Measurements from ENCODE around the gene LGI1.

Gene LGI1

DNA sequence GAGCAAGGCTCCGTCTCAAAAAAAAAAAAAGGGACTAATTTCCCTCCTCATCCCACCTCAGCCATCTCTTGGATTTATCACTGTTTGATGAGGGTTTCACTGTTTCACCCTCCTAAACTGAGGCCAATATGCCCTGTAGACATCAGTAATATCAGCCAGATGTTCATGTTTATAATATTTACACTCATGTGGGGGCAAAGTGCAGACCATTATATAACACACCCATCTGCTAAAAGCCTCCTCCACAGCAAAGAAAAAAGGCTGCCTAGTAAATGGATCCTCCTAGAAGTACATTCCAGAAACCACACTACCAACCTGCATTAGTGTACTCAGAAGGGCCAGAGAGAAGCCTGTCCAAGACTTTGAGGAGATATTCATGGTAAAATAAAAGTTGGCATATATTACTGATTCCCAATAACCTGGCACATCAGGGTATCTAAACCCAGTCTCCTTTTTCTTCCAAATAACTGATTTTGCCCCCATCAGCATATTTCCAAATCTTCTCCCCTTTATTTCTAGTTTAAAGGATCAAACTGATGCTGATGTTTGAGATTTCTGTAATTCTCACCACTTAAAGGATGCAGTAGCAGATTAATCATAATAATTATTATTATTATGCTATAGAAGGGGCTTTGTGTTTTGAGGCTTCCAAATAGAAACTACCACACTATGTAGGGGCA is 55.1 kb downstream of the LGI1 start:
- H3K4me1 ChIP-seq (ENCODE audit: insufficient read depth, low read length), result peaks cover 7% of the 10 kb centered on the region
- H3K9me3 ChIP-seq (ENCODE audit: low read length), result no peaks in the 10 kb centered on the region
- H3K4me3 ChIP-seq (ENCODE audit: low read depth in 1 of 2, low read length in 2 of 2), result no peak overlapping the region
- no peaks in the 10 kb centered on the region for H3K27me3 ChIP-seq (ENCODE audit: control insufficient read depth in 1 of 2, insufficient read depth in 2 of 2, low read length in 2 of 2)
- H3K9ac ChIP-seq (ENCODE audit: low read length), result no peak overlapping the region
- no peaks in the 10 kb centered on the region for H3K36me3 ChIP-seq (ENCODE audit: insufficient read depth, low read length)
- H3K27ac ChIP-seq (ENCODE audit: low read depth, low read length), result no peak overlapping the region

DNA sequence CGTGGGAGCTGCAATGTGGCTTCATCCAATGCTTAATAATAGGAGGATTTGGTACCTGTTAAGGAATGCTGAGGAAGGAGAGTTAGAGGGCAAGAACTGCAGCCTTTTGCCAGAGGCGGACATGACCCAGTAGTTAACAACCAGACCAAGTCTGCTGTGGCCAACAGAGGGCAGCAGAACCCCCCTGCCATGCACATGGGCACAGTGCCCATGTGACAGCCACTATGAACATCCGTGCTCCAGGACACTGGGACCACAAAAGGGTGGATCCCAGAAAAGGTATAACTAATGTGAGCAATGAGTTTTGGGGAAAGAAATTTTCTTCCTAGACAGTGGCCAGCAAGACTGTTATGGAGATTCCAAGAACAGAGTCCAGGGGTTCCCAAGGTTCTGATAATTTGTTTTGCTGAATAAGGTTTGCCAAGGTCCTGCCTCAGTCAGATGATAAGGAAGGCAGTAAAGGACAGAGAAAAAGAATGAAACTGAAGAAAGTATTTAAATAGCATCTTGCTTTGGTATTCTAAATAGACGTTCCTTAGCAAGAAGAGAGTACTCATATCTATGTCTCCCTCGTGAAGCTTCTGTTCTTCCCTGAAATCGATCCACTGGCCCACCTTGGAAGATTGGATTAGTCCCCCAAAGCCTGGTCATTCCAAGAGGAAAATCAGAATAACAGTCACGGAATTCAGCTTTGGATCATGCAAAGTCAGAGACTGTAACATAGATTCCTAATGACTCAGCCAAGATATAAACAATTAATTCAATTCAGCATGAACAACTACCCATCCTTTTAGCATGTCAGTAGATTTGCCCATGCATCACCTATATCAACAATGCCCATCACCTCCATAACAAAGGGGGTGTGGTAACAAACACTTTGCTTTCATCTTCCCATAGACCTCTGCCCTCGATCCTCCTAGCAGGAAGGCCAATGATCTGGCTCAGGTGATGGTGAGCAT is 56.0 kb downstream of the LGI1 start:
- Histone ChIP-seq H3K4me1 (ENCODE audit: insufficient read depth, low read length) (peaks cover 7% of the 10 kb centered on the region), H3K27me3 (ENCODE audit: control insufficient read depth in 1 of 2, insufficient read depth in 2 of 2, low read length in 2 of 2) (no peaks in the 10 kb centered on the region), H3K9ac (ENCODE audit: low read length) (no peak overlapping the region), H3K4me3 (ENCODE audit: low read depth in 1 of 2, low read length in 2 of 2) (no peak overlapping the region), H3K36me3 (ENCODE audit: insufficient read depth, low read length) (no peaks in the 10 kb centered on the region), H3K27ac (ENCODE audit: low read depth, low read length) (no peak overlapping the region), H3K9me3 (ENCODE audit: low read length) (no peaks in the 10 kb centered on the region)

DNA sequence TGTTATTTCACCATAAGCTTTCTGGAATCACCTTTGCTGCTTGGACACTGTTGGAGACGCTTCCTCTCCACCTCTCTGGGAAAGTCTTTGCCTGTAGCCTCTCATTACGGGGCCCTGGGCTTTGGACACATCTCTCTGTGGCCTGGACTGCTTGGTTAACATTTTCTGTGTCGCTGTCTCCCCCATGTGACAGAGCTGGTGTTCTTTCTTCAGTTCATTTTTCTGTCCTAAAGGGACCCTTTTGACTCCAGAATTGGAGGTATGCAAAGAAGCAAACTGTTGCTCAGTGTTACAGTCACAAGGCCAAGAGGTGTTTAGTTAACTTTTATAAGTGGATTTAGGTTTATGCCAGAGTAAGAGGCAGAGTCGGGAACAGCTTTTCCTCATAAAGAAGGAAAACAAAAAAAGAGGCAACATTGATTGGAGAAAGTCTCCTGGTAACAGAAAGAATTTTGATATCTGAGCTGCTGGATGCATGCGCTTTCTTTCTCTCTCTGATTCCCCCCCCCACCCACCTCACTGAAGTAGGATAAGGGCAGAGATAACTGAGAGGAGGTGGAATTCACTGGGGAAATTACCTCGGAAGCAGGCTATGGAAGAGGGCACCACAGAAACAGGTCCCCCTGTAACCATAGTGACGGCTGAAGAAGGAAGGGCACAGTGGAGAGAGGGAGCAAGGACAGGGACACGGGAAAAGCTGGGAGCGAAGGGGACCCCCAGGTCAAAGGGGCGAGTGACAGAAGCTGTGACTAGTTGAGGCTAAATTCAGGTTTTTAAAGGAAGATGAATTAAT is 57.8 kb downstream of the LGI1 start:
- peak overlapping the region in 1 of 2 donors; percentile 25 for H3K4me3 ChIP-seq (ENCODE audit: low read depth in 1 of 2, low read length in 2 of 2)
- no peak overlapping the region for H3K27ac ChIP-seq (ENCODE audit: low read depth, low read length)
- H3K9me3 ChIP-seq (ENCODE audit: low read length), result no peaks in the 10 kb centered on the region
- no peaks in the 10 kb centered on the region for H3K36me3 ChIP-seq (ENCODE audit: insufficient read depth, low read length)
- no peaks in the 10 kb centered on the region for H3K27me3 ChIP-seq (ENCODE audit: control insufficient read depth in 1 of 2, insufficient read depth in 2 of 2, low read length in 2 of 2)
- peaks cover 7% of the 10 kb centered on the region for H3K4me1 ChIP-seq (ENCODE audit: insufficient read depth, low read length)
- no peak overlapping the region for H3K9ac ChIP-seq (ENCODE audit: low read length)

DNA sequence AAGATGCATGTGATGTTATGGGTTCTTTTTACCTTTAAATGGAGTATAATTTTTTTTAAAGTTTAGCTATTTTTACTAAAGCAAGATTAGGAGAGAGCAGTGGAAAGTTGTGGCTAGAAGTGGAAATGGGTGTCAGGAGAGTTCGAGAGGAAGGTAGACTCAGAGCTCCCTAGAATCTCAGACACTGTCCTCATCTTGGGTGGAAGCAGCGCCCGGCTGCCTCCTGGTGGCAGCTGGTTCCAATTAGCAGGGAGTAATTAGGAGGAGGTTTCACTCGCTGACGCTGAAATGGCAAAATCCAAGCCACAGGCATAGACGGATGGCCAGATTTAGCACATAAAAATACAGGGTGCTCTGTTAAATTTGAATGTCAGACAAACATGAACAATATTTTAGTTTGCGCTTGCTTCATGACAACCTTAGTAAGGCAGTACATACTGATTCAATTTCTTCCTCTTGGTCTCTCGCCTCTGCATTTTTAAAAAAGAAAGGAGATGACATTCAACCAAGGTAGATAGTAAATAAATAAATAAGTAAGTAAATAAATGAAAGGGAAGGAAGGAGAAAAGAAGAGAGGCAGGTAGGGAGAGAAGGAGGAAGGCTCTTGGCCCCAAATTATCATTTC is 58.5 kb downstream of the LGI1 start:
- H3K9ac ChIP-seq (ENCODE audit: low read length), result no peak overlapping the region
- no peaks in the 10 kb centered on the region for H3K36me3 ChIP-seq (ENCODE audit: insufficient read depth, low read length)
- H3K27me3 ChIP-seq (ENCODE audit: control insufficient read depth in 1 of 2, insufficient read depth in 2 of 2, low read length in 2 of 2), result no peaks in the 10 kb centered on the region
- peaks cover 7% of the 10 kb centered on the region for H3K4me1 ChIP-seq (ENCODE audit: insufficient read depth, low read length)
- no peak overlapping the region for H3K27ac ChIP-seq (ENCODE audit: low read depth, low read length)
- no peaks in the 10 kb centered on the region for H3K9me3 ChIP-seq (ENCODE audit: low read length)
- H3K4me3 ChIP-seq (ENCODE audit: low read depth in 1 of 2, low read length in 2 of 2), result peak overlapping the region in 1 of 2 donors; percentile 25

DNA sequence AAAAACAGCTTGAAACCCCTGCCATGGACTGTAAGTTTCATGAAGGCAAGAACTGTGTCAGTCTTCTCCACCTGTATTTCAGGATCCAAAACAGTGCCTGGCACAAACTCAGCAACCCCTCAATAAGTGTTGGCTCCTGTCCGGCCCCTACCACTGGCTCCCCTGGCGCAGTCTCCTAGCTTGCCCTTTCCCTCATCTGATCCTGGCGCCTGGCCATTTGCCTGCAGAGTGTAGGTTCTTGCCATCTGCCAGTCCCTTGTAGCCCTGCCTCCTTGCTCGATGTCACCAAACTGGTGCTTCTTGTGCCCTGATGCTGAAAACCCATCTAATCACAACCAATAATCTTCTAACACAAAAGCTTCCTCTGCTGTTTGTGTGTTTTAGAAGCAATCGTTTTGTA is 60.4 kb downstream of the LGI1 start:
- no peak overlapping the region for H3K27ac ChIP-seq (ENCODE audit: low read depth, low read length)
- H3K9me3 ChIP-seq (ENCODE audit: low read length), result no peaks in the 10 kb centered on the region
- no peak overlapping the region for H3K4me3 ChIP-seq (ENCODE audit: low read depth in 1 of 2, low read length in 2 of 2)
- peaks cover 7% of the 10 kb centered on the region for H3K4me1 ChIP-seq (ENCODE audit: insufficient read depth, low read length)
- no peaks in the 10 kb centered on the region for H3K36me3 ChIP-seq (ENCODE audit: insufficient read depth, low read length)
- H3K27me3 ChIP-seq (ENCODE audit: control insufficient read depth in 1 of 2, insufficient read depth in 2 of 2, low read length in 2 of 2), result no peaks in the 10 kb centered on the region
- H3K9ac ChIP-seq (ENCODE audit: low read length), result no peak overlapping the region

DNA sequence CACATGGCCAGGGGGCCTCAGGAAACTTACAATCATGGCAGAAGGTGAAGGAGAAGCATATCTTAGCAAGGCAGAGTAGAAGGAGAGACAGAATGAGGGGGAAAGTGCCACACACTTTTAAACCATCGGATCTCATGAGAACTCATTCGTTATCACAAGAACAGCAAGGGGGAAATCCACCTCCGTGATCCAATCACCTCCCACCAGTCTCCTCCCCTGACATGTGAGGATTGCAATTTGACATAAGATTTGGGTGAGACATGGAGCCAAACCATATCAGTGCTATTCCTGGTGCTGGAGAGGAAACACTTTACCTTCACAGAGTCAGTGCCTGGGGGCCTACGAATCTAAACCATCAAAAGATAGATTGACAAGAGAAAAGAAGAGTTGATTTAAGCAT is 61.8 kb downstream of the LGI1 start:
- Histone ChIP-seq H3K27ac (ENCODE audit: low read depth, low read length) (no peak overlapping the region), H3K9me3 (ENCODE audit: low read length) (no peaks in the 10 kb centered on the region), H3K27me3 (ENCODE audit: control insufficient read depth in 1 of 2, insufficient read depth in 2 of 2, low read length in 2 of 2) (no peaks in the 10 kb centered on the region), H3K4me3 (ENCODE audit: low read depth in 1 of 2, low read length in 2 of 2) (no peak overlapping the region), H3K4me1 (ENCODE audit: insufficient read depth, low read length) (peaks cover 7% of the 10 kb centered on the region), H3K36me3 (ENCODE audit: insufficient read depth, low read length) (no peaks in the 10 kb centered on the region), H3K9ac (ENCODE audit: low read length) (no peak overlapping the region)

DNA sequence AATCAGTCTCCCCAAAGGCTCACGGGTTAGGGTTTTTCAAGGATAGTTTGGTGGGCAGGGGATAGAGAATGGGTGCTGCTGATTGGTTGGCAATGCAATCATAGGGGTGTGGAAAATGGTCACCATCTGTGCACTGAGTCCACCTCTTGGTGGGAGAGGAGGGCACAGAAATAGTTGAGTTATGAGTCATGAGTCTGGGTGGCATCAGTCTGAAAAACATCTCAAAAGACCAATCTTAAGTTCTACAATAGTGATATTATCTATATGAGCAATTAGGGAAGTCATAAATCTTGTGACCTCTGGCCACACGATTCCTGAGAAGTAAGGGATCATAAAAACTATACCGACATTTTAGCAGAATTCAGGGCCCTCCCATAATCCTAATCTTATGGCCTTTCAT is 62.7 kb downstream of the LGI1 start:
- no peak overlapping the region for H3K4me3 ChIP-seq (ENCODE audit: low read depth in 1 of 2, low read length in 2 of 2)

DNA sequence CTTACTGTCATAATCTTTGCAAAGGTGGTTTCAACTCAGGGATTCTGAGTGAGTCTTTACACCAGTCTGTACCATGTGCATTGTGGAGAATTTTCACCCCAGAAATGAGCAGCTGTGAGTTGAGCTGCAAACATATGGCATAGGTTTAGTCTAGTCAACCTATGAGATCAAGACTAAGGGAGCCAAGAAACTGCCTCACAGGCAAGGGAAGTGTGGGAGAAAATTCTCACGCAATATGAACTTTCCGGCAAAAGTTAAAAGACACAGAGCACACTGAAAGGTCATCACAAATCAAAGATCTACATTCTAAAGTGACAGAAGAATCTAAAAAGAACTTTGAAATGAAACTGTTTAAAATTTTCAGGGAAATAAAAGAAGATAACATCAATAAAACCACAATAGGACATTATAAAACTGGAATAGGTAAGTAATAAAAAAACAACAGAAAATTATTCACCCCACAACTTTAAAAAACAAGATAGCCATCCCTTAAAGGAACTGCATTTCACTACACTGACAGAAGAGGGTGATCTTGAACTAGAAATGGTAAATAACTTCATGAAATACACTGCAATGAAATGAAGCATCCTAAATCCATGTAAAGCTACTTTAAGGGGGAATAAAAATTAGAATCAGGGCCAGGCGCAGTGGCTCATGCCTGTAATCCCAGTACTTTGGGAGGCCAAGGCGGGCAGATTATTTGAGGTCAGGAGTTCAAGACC is 63.5 kb downstream of the LGI1 start:
- H3K9ac ChIP-seq (ENCODE audit: low read length), result no peak overlapping the region
- H3K27me3 ChIP-seq (ENCODE audit: control insufficient read depth in 1 of 2, insufficient read depth in 2 of 2, low read length in 2 of 2), result no peaks in the 10 kb centered on the region
- no peak overlapping the region for H3K27ac ChIP-seq (ENCODE audit: low read depth, low read length)
- H3K9me3 ChIP-seq (ENCODE audit: low read length), result no peaks in the 10 kb centered on the region
- H3K4me3 ChIP-seq (ENCODE audit: low read depth in 1 of 2, low read length in 2 of 2), result no peak overlapping the region
- no peaks in the 10 kb centered on the region for H3K36me3 ChIP-seq (ENCODE audit: insufficient read depth, low read length)
- H3K4me1 ChIP-seq (ENCODE audit: insufficient read depth, low read length), result no peaks in the 10 kb centered on the region

More for the DNA sequence above, 62.7 kb downstream of the LGI1 start:
- H3K9ac ChIP-seq (ENCODE audit: low read length), result no peak overlapping the region
- H3K9me3 ChIP-seq (ENCODE audit: low read length), result no peaks in the 10 kb centered on the region
- H3K27me3 ChIP-seq (ENCODE audit: control insufficient read depth in 1 of 2, insufficient read depth in 2 of 2, low read length in 2 of 2), result no peaks in the 10 kb centered on the region
- peaks cover 6% of the 10 kb centered on the region for H3K4me1 ChIP-seq (ENCODE audit: insufficient read depth, low read length)
- no peaks in the 10 kb centered on the region for H3K36me3 ChIP-seq (ENCODE audit: insufficient read depth, low read length)
- no peak overlapping the region for H3K27ac ChIP-seq (ENCODE audit: low read depth, low read length)

DNA sequence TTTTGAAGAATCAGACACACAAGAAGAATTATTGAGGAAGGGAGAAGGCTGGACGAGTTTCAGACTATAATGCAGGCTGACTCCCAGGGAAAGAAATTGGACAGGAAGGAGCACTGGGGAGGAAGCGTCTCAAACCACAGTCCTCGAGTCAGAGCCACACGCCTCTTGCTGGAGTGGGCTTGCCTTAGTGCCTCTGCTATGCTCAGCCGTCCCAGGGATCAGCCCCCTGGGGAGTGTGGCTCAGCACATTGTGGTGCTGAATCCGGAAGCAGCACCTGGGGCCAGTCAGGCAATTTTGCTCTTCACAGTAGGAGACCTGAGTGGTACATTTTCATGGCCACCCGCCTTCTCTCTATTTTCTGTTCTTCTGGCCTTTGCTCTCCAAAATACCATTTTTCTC is 68.6 kb downstream of the LGI1 start:
- no peak overlapping the region for H3K4me3 ChIP-seq (ENCODE audit: low read depth in 1 of 2, low read length in 2 of 2)
- no peak overlapping the region for H3K27ac ChIP-seq (ENCODE audit: low read depth, low read length)
- no peaks in the 10 kb centered on the region for H3K9me3 ChIP-seq (ENCODE audit: low read length)
- H3K4me1 ChIP-seq (ENCODE audit: insufficient read depth, low read length), result no peaks in the 10 kb centered on the region
- no peaks in the 10 kb centered on the region for H3K27me3 ChIP-seq (ENCODE audit: control insufficient read depth in 1 of 2, insufficient read depth in 2 of 2, low read length in 2 of 2)
- no peaks in the 10 kb centered on the region for H3K36me3 ChIP-seq (ENCODE audit: insufficient read depth, low read length)
- H3K9ac ChIP-seq (ENCODE audit: low read length), result no peak overlapping the region

DNA sequence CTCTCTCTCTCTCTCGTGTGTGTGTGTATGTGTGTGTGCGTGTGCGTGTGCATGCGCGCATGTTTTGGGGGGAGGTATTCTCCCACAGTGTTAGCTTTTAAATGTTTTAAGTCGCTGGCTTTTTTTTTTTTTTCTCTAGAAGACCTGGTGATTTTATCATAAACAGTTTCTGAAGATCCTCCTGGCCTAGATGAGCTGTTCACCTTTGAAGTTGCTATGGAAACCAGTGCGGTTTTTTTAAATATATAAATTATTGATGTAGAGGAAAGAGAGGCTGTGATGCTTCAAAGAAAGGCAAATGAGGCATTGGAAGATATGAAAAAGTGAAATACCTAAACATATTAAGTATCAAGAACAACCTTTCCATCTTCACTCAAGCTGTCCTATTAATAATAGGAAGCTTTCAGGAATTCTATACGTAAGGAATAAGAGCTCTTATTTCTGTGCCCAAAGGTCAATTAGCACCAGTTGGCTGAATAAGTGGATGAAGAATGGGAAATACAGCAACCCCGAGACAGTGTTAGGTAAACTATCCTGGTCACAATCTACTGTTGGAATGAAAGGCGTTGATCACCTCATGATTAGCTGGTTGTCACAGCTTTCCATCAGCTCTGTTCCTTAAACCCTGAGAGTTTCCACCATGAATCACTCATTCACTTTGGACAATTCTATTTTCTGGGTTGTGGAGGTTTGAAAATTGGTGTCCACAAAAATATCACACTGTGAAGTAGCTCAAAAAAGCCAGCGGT is 69.5 kb downstream of the LGI1 start:
- no peaks in the 10 kb centered on the region for H3K27me3 ChIP-seq (ENCODE audit: control insufficient read depth in 1 of 2, insufficient read depth in 2 of 2, low read length in 2 of 2)
- H3K9ac ChIP-seq (ENCODE audit: low read length), result no peak overlapping the region
- no peaks in the 10 kb centered on the region for H3K4me1 ChIP-seq (ENCODE audit: insufficient read depth, low read length)
- no peak overlapping the region for H3K27ac ChIP-seq (ENCODE audit: low read depth, low read length)
- no peak overlapping the region for H3K4me3 ChIP-seq (ENCODE audit: low read depth in 1 of 2, low read length in 2 of 2)
- no peaks in the 10 kb centered on the region for H3K36me3 ChIP-seq (ENCODE audit: insufficient read depth, low read length)
- no peaks in the 10 kb centered on the region for H3K9me3 ChIP-seq (ENCODE audit: low read length)

Data from muscle layer of colon (tissue), 2 donors.